ENCODE data around the gene AUTS2.

Gene AUTS2

GRCh38 chr7:70455925-70456324 is 857.6 kb downstream of the AUTS2 start:
- DNase-seq = no peak

- DNase-seq = no peak
Measured at GRCh38 chr7:70456719-70457118, 858.4 kb downstream of the AUTS2 start.

- no peak for DNase-seq
Measured at GRCh38 chr7:70457482-70457881, 859.2 kb downstream of the AUTS2 start.

GRCh38 chr7:70457883-70458680 is 859.8 kb downstream of the AUTS2 start:
- peak; percentile 35 for DNase-seq

GRCh38 chr7:70458745-70459144 is 860.5 kb downstream of the AUTS2 start:
- DNase-seq = no peak

GRCh38 chr7:70459546-70459945 is 861.3 kb downstream of the AUTS2 start:
- no peak for DNase-seq

GRCh38 chr7:70460071-70460470 is 861.8 kb downstream of the AUTS2 start:
- no peak for DNase-seq

- no peak for DNase-seq
Measured at GRCh38 chr7:70460562-70460961, 862.3 kb downstream of the AUTS2 start.

GRCh38 chr7:70463352-70463938 is 865.2 kb downstream of the AUTS2 start:
- no peak for DNase-seq

- no peak for DNase-seq
Measured at GRCh38 chr7:70466725-70467364, 868.6 kb downstream of the AUTS2 start.

- DNase-seq = no peak
Measured at GRCh38 chr7:70470746-70471145, 872.5 kb downstream of the AUTS2 start.

- no peak for DNase-seq
Measured at GRCh38 chr7:70472601-70473237, 874.4 kb downstream of the AUTS2 start.

- no peak for DNase-seq
Measured at GRCh38 chr7:70474639-70475234, 876.5 kb downstream of the AUTS2 start.

GRCh38 chr7:70477036-70478010 is 879.0 kb downstream of the AUTS2 start:
- DNase-seq = no peak

- DNase-seq = no peak
Measured at GRCh38 chr7:70479153-70480021, 881.1 kb downstream of the AUTS2 start.

- no peak for DNase-seq
Measured at GRCh38 chr7:70480927-70481569, 882.8 kb downstream of the AUTS2 start.

GRCh38 chr7:70481570-70482123 is 883.4 kb downstream of the AUTS2 start:
- no peak for DNase-seq

- DNase-seq = no peak
Measured at GRCh38 chr7:70484255-70484654, 886.0 kb downstream of the AUTS2 start.

- no peak for DNase-seq
Measured at GRCh38 chr7:70486977-70487376, 888.7 kb downstream of the AUTS2 start.

- DNase-seq = no peak
Measured at GRCh38 chr7:70487428-70487827, 889.2 kb downstream of the AUTS2 start.
